Lower leg skin (tissue), 4 donors: Measurements from ENCODE around the gene PLPPR3. TPM values are rescaled to one million over a fixed set of nuclear protein-coding genes. Genes with fewer than 3 reads are reported as not detected.

Experiments
- DNase-seq, 2 donors: peaks; one replicate each; pipeline ENCODE4 v3.0.0-alpha.2; 2019; ENCODE audit warnings: low spot score in 2 of 2
- H3K4me3 ChIP-seq: fragments of 200-600 bp; sonication (generic); 2 replicates; pipeline ENCODE4 v1.5.1; 2017; ENCODE audit warnings: mild to moderate bottlenecking, low read depth; ENCODE audit not compliant: poor library complexity, severe bottlenecking
- POLR2A ChIP-seq, 2 donors: fragments of 450-650 bp; IDR thresholded peaks; one replicate each; pipeline ENCODE4 v1.6.1; 2016 to 2017; ENCODE audit warnings: antibody characterized with exemption in 2 of 2, mild to moderate bottlenecking in 1 of 2, moderate library complexity in 1 of 2
- WGBS, 2 donors: methylation state at CpG; one replicate each; pipeline ENCODE4 v1.1.5; 2018; 5-methylcytosine and 5-hydroxymethylcytosine counted together
- intact Hi-C: fragments of 100-400 bp; cut with DNase I; formaldehyde crosslinking; loops from one replicate; pipeline ENCODE4 v1.15.0; 2023; ENCODE audit warnings: low total_unique reads
- total RNA-seq, 4 donors: library from RNA; depleted of rRNA; stranded (reverse); fragments of >200 nt; gene quantifications; one replicate each; pipeline ENCODE4 v1.1.0, GENCODE V29; 2016
- TF ChIP-seq, protein P1 (sequence below), 3 donors: fragments of 450-650 bp; IDR thresholded peaks; one replicate each; pipeline ENCODE4 v1.5.1; 2016; ENCODE audit warnings: antibody characterized with exemption in 3 of 3, mild to moderate bottlenecking in 3 of 3, moderate library complexity in 2 of 3

The PLPPR3 gene
- total RNA-seq, 4 donors from 2014 or later, result not detected

DNA sequence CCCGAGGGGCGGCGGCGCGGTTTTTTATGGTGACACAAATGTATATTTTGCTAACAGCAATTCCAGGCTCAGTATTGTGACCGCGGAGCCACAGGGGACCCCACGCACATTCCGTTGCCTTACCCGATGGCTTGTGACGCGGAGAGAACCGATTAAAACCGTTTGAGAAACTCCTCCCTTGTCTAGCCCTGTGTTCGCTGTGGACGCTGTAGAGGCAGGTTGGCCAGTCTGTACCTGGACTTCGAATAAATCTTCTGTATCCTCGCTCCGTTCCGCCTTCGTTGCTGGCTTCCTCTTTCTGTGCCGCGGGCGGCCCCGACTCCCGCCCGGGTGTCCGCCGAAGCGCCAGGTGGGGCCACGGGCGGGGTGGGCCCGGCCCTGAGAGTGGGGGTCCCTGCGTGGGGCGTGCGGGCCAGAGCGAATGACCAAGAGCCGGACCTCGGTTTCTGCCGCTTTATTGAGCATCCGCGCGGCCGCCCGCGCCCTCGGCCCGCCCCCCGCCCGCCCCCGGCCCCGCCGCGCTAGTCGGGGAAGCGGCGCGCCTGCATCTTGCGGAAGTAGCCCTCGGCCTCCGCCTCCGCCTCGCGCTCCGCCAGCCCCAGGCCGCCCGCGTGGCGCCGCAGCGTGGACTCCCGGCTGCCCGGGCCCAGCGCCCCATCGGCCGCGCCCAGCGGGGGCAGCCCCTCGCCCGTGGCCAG, 9.6 kb downstream of the PLPPR3 start:
- TF ChIP-seq POLR2A (IDR thresholded peaks at IDR 0.05), result no peak
- TF ChIP-seq, protein P1, sequence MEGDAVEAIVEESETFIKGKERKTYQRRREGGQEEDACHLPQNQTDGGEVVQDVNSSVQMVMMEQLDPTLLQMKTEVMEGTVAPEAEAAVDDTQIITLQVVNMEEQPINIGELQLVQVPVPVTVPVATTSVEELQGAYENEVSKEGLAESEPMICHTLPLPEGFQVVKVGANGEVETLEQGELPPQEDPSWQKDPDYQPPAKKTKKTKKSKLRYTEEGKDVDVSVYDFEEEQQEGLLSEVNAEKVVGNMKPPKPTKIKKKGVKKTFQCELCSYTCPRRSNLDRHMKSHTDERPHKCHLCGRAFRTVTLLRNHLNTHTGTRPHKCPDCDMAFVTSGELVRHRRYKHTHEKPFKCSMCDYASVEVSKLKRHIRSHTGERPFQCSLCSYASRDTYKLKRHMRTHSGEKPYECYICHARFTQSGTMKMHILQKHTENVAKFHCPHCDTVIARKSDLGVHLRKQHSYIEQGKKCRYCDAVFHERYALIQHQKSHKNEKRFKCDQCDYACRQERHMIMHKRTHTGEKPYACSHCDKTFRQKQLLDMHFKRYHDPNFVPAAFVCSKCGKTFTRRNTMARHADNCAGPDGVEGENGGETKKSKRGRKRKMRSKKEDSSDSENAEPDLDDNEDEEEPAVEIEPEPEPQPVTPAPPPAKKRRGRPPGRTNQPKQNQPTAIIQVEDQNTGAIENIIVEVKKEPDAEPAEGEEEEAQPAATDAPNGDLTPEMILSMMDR (IDR thresholded peaks at IDR 0.05), result no peak
- whole genome bisulfite sequencing, 2 donors, result 88 to 93% methylated on average over 40 to 50 of the region's 80 CpGs
- DNase-seq, result no peak
- intact Hi-C loops, result no loop called here
- no peak overlapping the region for H3K4me3 ChIP-seq

DNA sequence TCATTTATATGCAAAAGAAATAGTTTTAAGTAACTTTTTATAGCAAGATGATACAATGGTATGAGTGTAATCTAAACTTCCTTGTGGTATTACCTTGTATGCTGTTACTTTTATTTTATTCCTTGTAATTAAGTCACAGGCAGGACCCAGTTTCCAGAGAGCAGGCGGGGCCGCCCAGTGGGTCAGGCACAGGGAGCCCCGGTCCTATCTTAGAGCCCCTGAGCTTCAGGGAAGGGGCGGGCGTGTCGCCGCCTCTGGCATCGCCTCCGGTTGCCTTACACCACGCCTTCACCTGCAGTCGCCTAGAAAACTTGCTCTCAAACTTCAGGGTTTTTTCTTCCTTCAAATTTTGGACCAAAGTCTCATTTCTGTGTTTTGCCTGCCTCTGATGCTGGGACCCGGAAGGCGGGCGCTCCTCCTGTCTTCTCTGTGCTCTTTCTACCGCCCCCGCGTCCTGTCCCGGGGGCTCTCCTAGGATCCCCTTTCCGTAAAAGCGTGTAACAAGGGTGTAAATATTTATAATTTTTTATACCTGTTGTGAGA, 10.2 kb downstream of the PLPPR3 start:
- intact Hi-C loops, result no loop called here
- no peak for DNase-seq
- TF ChIP-seq, protein P1 (IDR thresholded peaks at IDR 0.05), result no peak
- TF ChIP-seq POLR2A (IDR thresholded peaks at IDR 0.05), result no peak
- no peak overlapping the region for H3K4me3 ChIP-seq
- WGBS, 2 donors, result 89 to 90% methylated on average over 20 of the region's 20 CpGs

DNA sequence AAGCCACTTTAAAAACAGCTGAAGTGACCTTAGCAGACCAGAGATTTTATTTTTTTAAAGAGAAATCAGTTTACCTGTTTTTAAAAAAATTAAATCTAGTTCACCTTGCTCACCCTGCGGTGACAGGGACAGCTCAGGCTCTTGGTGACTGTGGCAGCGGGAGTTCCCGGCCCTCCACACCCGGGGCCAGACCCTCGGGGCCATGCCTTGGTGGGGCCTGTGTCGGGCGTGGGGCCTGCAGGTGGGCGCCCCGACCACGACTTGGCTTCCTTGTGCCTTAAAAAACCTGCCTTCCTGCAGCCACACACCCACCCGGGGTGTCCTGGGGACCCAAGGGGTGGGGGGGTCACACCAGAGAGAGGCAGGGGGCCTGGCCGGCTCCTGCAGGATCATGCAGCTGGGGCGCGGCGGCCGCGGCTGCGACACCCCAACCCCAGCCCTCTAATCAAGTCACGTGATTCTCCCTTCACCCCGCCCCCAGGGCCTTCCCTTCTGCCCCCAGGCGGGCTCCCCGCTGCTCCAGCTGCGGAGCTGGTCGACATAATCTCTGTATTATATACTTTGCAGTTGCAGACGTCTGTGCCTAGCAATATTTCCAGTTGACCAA, 10.8 kb downstream of the PLPPR3 start:
- 80 to 81% methylated on average over 24 of the region's 25 CpGs for WGBS, 2 donors
- intact Hi-C loops, result no loop called here
- TF ChIP-seq, protein P1 (IDR thresholded peaks at IDR 0.05), result no peak
- no peak for TF ChIP-seq POLR2A (IDR thresholded peaks at IDR 0.05)
- no peak for DNase-seq
- H3K4me3 ChIP-seq, result no peak overlapping the region

DNA sequence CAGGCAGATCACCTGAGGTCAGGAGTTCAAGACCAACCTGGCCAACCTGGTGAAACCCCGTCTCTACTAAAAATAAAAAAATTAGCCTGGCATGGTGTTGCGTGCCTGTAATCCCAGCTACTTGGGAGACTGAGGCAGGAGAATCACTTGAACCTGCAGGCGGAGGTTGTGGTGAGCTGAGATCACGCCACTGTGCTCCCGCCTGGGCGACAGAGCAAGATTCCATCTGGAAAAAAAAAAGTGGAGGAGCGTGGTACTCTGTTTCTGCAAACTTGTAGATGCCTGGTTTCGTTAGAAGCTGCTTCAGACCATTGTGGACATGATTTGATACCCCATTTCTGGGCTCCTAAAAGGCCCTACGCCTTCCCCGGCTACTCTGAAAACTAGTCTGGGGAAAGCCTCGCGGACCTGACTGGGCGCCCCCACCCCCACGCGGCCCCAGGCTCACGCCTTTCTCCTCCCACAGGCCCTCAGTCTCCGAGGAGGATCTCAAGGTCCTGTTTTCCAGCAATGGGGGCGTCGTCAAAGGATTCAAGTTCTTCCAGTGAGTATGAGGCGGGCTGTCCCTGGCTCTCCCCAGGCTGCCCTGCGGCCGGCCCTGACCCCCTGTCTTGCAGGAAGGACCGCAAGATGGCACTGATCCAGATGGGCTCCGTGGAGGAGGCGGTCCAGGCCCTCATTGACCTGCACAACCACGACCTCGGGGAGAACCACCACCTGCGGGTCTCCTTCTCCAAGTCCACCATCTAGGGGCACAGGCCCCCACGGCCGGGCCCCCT, 11.5 kb downstream of the PLPPR3 start:
- intact Hi-C loops, result no loop called here

DNA sequence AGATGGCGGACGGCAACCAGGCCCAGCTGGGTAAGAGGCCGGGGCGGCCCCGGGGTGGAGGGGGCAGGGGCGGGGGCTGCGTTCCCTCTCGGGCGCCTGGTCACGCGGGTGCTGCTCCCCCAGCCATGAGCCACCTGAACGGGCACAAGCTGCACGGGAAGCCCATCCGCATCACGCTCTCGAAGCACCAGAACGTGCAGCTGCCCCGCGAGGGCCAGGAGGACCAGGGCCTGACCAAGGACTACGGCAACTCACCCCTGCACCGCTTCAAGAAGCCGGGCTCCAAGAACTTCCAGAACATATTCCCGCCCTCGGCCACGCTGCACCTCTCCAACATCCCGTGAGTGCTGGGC, 13.4 kb downstream of the PLPPR3 start:
- DNase-seq, result no peak
- intact Hi-C loops, result no loop called here
- TF ChIP-seq POLR2A (IDR thresholded peaks at IDR 0.05), result no peak
- TF ChIP-seq, protein P1 (IDR thresholded peaks at IDR 0.05), result no peak
- no peak overlapping the region for H3K4me3 ChIP-seq
- 94% methylated on average over 23 to 26 of the region's 26 CpGs for WGBS, 2 donors

More for the DNA sequence above, 11.5 kb downstream of the PLPPR3 start:
- no peak overlapping the region for H3K4me3 ChIP-seq
- 81 to 87% methylated on average over 28 of the region's 30 CpGs for WGBS, 2 donors
- DNase-seq, result no peak
- TF ChIP-seq, protein P1 (IDR thresholded peaks at IDR 0.05), result no peak
- no peak for TF ChIP-seq POLR2A (IDR thresholded peaks at IDR 0.05)
